ENCODE data around the gene MGAT4B. TPM values are rescaled to one million over a fixed set of nuclear protein-coding genes. Genes with fewer than 3 reads are reported as not detected.

The MGAT4B gene
- total and polyA plus RNA-seq, 4 donors: 42.0 to 156 (median 83.7) TPM

DNA sequence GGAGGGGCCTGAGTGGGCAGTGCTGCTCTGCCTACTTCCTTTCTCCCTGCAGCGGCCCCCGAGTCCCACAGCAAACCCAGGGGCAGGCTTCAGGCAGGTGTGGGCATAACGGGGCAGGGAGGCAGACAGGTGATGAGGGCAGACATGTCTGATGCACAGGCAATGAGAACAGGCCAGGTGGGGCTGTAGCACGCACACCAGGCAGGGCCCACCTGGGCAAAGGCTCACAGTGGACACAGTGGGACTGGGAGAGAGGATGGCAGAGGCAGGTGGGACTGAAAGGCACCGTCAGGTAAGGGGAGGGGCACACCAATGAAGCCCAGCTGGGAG, 7.1 kb downstream of the MGAT4B start (continued):
- TF ChIP-seq FOXA2 (IDR thresholded peaks at IDR 0.05): no peak
- TF ChIP-seq GABPA (IDR thresholded peaks at IDR 0.05 in 1 of 2, conservative IDR thresholded peaks at IDR 0.05 in 1 of 2): no peak
- TF ChIP-seq YY1 (IDR thresholded peaks at IDR 0.05): no peak
- TF ChIP-seq FOXA1 (IDR thresholded peaks at IDR 0.05): no peak
- no peak for TF ChIP-seq HNF4A (conservative IDR thresholded peaks at IDR 0.05)

GRCh38 chr5:179798771-179799643, 7.7 kb downstream of the MGAT4B start:
- H3K4me3 ChIP-seq (ENCODE audit: low read depth in 1 of 3, low read length in 3 of 3): no peak overlapping the region
- 95% methylated on average over 36 of the region's 36 CpGs for WGBS
- no peak overlapping the region for H3K27ac ChIP-seq (ENCODE audit: low read depth in 1 of 2, low read length in 2 of 2)
- no peak overlapping the region for H3K9ac ChIP-seq (ENCODE audit: low read depth in 1 of 2, low read length in 2 of 2)
- no peaks in the 10 kb centered on the region for H3K27me3 ChIP-seq (ENCODE audit: control insufficient read depth in 4 of 4, insufficient read depth in 4 of 4, low read length in 3 of 4)
- TF ChIP-seq FOXA1 (IDR thresholded peaks at IDR 0.05) (no peak), TAF1 (conservative IDR thresholded peaks at IDR 0.05) (no peak), JUND (IDR thresholded peaks at IDR 0.05) (no peak)
- peaks cover 19 to 31% (median 25%) of the 10 kb centered on the region in 4 donors for H3K36me3 ChIP-seq (ENCODE audit: control insufficient read depth in 4 of 4, insufficient read depth in 3 of 4, low read depth in 1 of 4, low read length in 3 of 4)
- peaks cover 14 to 57% (median 34%) of the 10 kb centered on the region in 4 donors for H3K4me1 ChIP-seq (ENCODE audit: control insufficient read depth in 4 of 4, insufficient read depth in 4 of 4, low read length in 3 of 4)
- DNase-seq (ENCODE audit: low spot score): no peak
- H3K9me3 ChIP-seq (ENCODE audit: control insufficient read depth in 4 of 4, low read length in 3 of 4): no peaks in the 10 kb centered on the region

- Histone ChIP-seq H3K4me1 (ENCODE audit: control insufficient read depth in 4 of 4, insufficient read depth in 4 of 4, low read length in 3 of 4) (peaks cover 10 to 57% (median 34%) of the 10 kb centered on the region in 4 donors), H3K36me3 (ENCODE audit: control insufficient read depth in 4 of 4, insufficient read depth in 3 of 4, low read depth in 1 of 4, low read length in 3 of 4) (peaks cover 19 to 31% (median 25%) of the 10 kb centered on the region in 4 donors), H3K27me3 (ENCODE audit: control insufficient read depth in 4 of 4, insufficient read depth in 4 of 4, low read length in 3 of 4) (no peaks in the 10 kb centered on the region), H3K4me3 (ENCODE audit: low read depth in 1 of 3, low read length in 3 of 3) (no peak overlapping the region), H3K9ac (ENCODE audit: low read depth in 1 of 2, low read length in 2 of 2) (no peak overlapping the region), H3K27ac (ENCODE audit: low read depth in 1 of 2, low read length in 2 of 2) (no peak overlapping the region), H3K9me3 (ENCODE audit: control insufficient read depth in 4 of 4, low read length in 3 of 4) (no peaks in the 10 kb centered on the region)
- WGBS: 94% methylated on average over 23 of the region's 23 CpGs
- DNase-seq (ENCODE audit: low spot score): no peak
- TF ChIP-seq MAX (IDR thresholded peaks at IDR 0.05) (no peak), FOXA2 (IDR thresholded peaks at IDR 0.05) (no peak), RXRA (IDR thresholded peaks at IDR 0.05) (no peak), ZBTB33 (IDR thresholded peaks at IDR 0.05) (no peak), EGR1 (IDR thresholded peaks at IDR 0.05; ENCODE audit: low read depth in 2 of 2) (no peak), HNF4G (IDR thresholded peaks at IDR 0.05) (no peak), JUND (IDR thresholded peaks at IDR 0.05) (no peak), NR2F2 (IDR thresholded peaks at IDR 0.05) (no peak), CTCF (IDR thresholded peaks at IDR 0.05; ENCODE audit: low read depth, low read length, missing input control) (no peak), REST (IDR thresholded peaks at IDR 0.05) (no peak), TAF1 (conservative IDR thresholded peaks at IDR 0.05) (no peak), HNF4A (conservative IDR thresholded peaks at IDR 0.05) (no peak), YY1 (IDR thresholded peaks at IDR 0.05) (no peak), GABPA (IDR thresholded peaks at IDR 0.05 in 1 of 2, conservative IDR thresholded peaks at IDR 0.05 in 1 of 2) (no peak), SP1 (IDR thresholded peaks at IDR 0.05) (no peak)
- TF ChIP-seq, protein P1, sequence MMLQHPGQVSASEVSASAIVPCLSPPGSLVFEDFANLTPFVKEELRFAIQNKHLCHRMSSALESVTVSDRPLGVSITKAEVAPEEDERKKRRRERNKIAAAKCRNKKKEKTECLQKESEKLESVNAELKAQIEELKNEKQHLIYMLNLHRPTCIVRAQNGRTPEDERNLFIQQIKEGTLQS (IDR thresholded peaks at IDR 0.05): no peak
Observed at GRCh38 chr5:179798144-179798770, 8.4 kb downstream of the MGAT4B start.
